GM18520 (cell line): ENCODE results near the gene AGPAT4.
"Not testable (repeated sequence)": the region's sequence is repeated elsewhere in the genome, so short reads cannot be mapped to it uniquely, and the experiment has no call there.

Experiments
- ATAC-seq: cut with Tn5 transposase; IDR thresholded peaks from one replicate; pipeline ENCODE4 v1.9.1; 2021; ENCODE audit not compliant: unreplicated experiment

Gene AGPAT4

GRCh38 chr6:161207200-161207599 lies 66.7 kb downstream of the AGPAT4 start:
- no peak for ATAC-seq

- no peak for ATAC-seq
These were observed 68.8 kb downstream of the AGPAT4 start for GRCh38 chr6:161204866-161205557.

GRCh38 chr6:161200610-161201370 lies 73.1 kb downstream of the AGPAT4 start:
- no peak for ATAC-seq

- no peak for ATAC-seq
These were observed 74.0 kb downstream of the AGPAT4 start for GRCh38 chr6:161199850-161200249.

GRCh38 chr6:161198783-161199460 lies 74.9 kb downstream of the AGPAT4 start:
- ATAC-seq: no peak

GRCh38 chr6:161198176-161198575 lies 75.7 kb downstream of the AGPAT4 start:
- no peak for ATAC-seq

- no peak for ATAC-seq
These were observed 78.5 kb downstream of the AGPAT4 start for GRCh38 chr6:161195386-161195785.

- ATAC-seq: no peak
These were observed 79.5 kb downstream of the AGPAT4 start for GRCh38 chr6:161194374-161194773.

- ATAC-seq: no peak
These were observed 81.0 kb downstream of the AGPAT4 start for GRCh38 chr6:161192636-161193411.

GRCh38 chr6:161191671-161192070 lies 82.2 kb downstream of the AGPAT4 start:
- ATAC-seq: no peak

- ATAC-seq: no peak
These were observed 82.9 kb downstream of the AGPAT4 start for GRCh38 chr6:161191007-161191406.

- ATAC-seq: no peak
These were observed 84.0 kb downstream of the AGPAT4 start for GRCh38 chr6:161189891-161190290.

GRCh38 chr6:161188547-161189465 lies 85.1 kb downstream of the AGPAT4 start:
- no peak for ATAC-seq

- no peak for ATAC-seq
These were observed 87.6 kb downstream of the AGPAT4 start for GRCh38 chr6:161186173-161186769.

GRCh38 chr6:161181121-161181520 lies 92.7 kb downstream of the AGPAT4 start:
- no peak for ATAC-seq

- not testable (repeated sequence) for ATAC-seq
These were observed 95.7 kb downstream of the AGPAT4 start for GRCh38 chr6:161178155-161178554.

- ATAC-seq: not testable (repeated sequence)
These were observed 97.4 kb downstream of the AGPAT4 start for GRCh38 chr6:161176428-161176827.

- not testable (repeated sequence) for ATAC-seq
These were observed 101.1 kb downstream of the AGPAT4 start for GRCh38 chr6:161172769-161173168.

- ATAC-seq: no peak
These were observed 102.7 kb downstream of the AGPAT4 start for GRCh38 chr6:161171207-161171606.

- no peak for ATAC-seq
These were observed 104.2 kb downstream of the AGPAT4 start for GRCh38 chr6:161169696-161170095.
